SU-DHL-6 (cell line): ENCODE data around the gene COX4I1.

Experiments used
- H2AFZ ChIP-seq: fragments of 200-600 bp; sonication (generic); 2 replicates; pipeline ENCODE4 v1.6.1; 2014; ENCODE audit warnings: low read depth, mild to moderate bottlenecking, moderate library complexity, mixed read lengths, antibody characterized with exemption, low read length; ENCODE audit not compliant: severe bottlenecking
- H3F3A ChIP-seq: fragments of 200-600 bp; shearing (Covaris generic); 2 replicates; pipeline ENCODE4 v1.6.0; 2016; ENCODE audit warnings: antibody characterized with exemption, mild to moderate bottlenecking; ENCODE audit not compliant: insufficient read depth
- H3K27ac ChIP-seq: fragments of 200-600 bp; sonication (generic); 2 replicates; pipeline ENCODE4 v1.5.1; 2016; ENCODE audit warnings: low read depth, mild to moderate bottlenecking, low read length, moderate library complexity, mixed read lengths
- H3K27me3 ChIP-seq: fragments of 200-600 bp; sonication (generic), shearing (Covaris generic); 2 replicates; pipeline ENCODE4 v1.6.0; 2014; ENCODE audit warnings: mild to moderate bottlenecking, low read length
- H3K36me3 ChIP-seq: fragments of 200-600 bp; sonication (generic); 2 replicates; pipeline ENCODE4 v1.6.1; 2014; ENCODE audit warnings: mild to moderate bottlenecking, low read length, mixed read lengths
- H3K4me2 ChIP-seq: fragments of 300-600, 200-600 bp; shearing (Covaris generic), sonication (generic); 2 replicates; pipeline ENCODE4 v1.6.0; 2014; ENCODE audit warnings: low read length, low read depth, mild to moderate bottlenecking; ENCODE audit not compliant: poor library complexity, severe bottlenecking
- H3K4me3 ChIP-seq: fragments of 200-600 bp; sonication (generic); 2 replicates; pipeline ENCODE4 v1.5.1; 2014; ENCODE audit warnings: antibody characterized with exemption, low read length, mild to moderate bottlenecking, mixed read lengths; ENCODE audit not compliant: insufficient read depth, poor library complexity, severe bottlenecking
- H3K79me2 ChIP-seq: fragments of 200-600 bp; sonication (generic); 2 replicates; pipeline ENCODE4 v1.6.1; 2014; ENCODE audit warnings: mild to moderate bottlenecking, low read length, moderate library complexity; ENCODE audit not compliant: insufficient read depth
- H3K9ac ChIP-seq: fragments of 200-600 bp; sonication (generic); 2 replicates; pipeline ENCODE4 v1.7.0; 2014; ENCODE audit warnings: mild to moderate bottlenecking, low read length
- H3K9me2 ChIP-seq: fragments of 200-600 bp; sonication (generic); replicated peaks from 2 replicates; pipeline ENCODE4 v1.6.1; 2014; ENCODE audit warnings: low read length; ENCODE audit not compliant: insufficient read depth
- H3K9me3 ChIP-seq: fragments of 200-600 bp; sonication (generic); 2 replicates; pipeline ENCODE4 v1.6.1; 2014; ENCODE audit warnings: low read length, mixed read lengths; ENCODE audit not compliant: insufficient read depth
- H4K20me1 ChIP-seq: fragments of 200-600 bp; sonication (generic); 2 replicates; pipeline ENCODE4 v1.6.1; 2014; ENCODE audit warnings: low read depth, mild to moderate bottlenecking, antibody characterized with exemption, low read length, moderate library complexity, mixed read lengths
- CTCF ChIP-seq: fragments of 200-600 bp; sonication (generic); IDR thresholded peaks from one replicate; pipeline ENCODE4 v1.5.1; 2017; ENCODE audit warnings: antibody characterized with exemption, mild to moderate bottlenecking, low read length, moderate library complexity; ENCODE audit not compliant: insufficient read depth, poor library complexity, severe bottlenecking
- EZH2phosphoT487 ChIP-seq: fragments of 200-600 bp; sonication (generic), shearing (Covaris generic); conservative IDR thresholded peaks from 2 replicates; pipeline ENCODE4 v1.6.1; 2018; ENCODE audit warnings: mild to moderate bottlenecking, antibody characterized with exemption, low read length, moderate library complexity, mixed read lengths

The COX4I1 gene

DNA sequence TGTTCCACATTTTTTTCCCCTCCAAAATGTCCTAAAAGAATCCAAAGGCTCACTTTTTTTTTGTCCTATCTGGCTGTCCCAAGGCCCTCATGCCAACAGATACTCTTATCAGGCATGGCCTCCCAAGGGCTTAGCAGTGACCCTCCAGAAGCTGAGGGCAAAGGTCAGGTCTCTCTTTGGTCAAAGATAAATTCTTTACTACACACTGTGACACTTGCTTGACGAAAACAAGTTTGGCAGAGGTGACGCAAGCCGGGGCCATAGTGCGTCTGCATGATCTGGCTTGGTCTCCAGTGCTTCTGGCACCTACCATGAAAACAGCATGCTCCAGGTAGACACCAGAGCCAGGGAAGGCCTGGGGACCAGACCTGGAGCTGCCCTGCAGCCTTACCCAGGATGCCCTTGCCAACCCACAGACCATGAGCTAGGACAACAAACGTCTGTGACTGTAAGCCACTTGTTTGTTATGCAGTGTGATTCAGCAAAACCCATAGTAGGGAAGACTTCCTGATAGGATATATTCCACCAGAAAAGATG lies 50.9 kb downstream of the COX4I1 start:
- Histone ChIP-seq H4K20me1 (no peaks in the 10 kb centered on the region), H3K9me3 (no peaks in the 10 kb centered on the region), H3K27ac (no peak overlapping the region), H3K4me3 (no peak overlapping the region), H3K9ac (no peak overlapping the region), H3K9me2 (no peaks in the 10 kb centered on the region), H3K79me2 (no peaks in the 10 kb centered on the region), H3K4me2 (no peak overlapping the region), H3K27me3 (no peaks in the 10 kb centered on the region), H2AFZ (no peak overlapping the region), H3K36me3 (no peaks in the 10 kb centered on the region), H3F3A (no peaks in the 10 kb centered on the region)
- TF ChIP-seq CTCF, result no peak
- TF ChIP-seq EZH2phosphoT487, result no peak

DNA sequence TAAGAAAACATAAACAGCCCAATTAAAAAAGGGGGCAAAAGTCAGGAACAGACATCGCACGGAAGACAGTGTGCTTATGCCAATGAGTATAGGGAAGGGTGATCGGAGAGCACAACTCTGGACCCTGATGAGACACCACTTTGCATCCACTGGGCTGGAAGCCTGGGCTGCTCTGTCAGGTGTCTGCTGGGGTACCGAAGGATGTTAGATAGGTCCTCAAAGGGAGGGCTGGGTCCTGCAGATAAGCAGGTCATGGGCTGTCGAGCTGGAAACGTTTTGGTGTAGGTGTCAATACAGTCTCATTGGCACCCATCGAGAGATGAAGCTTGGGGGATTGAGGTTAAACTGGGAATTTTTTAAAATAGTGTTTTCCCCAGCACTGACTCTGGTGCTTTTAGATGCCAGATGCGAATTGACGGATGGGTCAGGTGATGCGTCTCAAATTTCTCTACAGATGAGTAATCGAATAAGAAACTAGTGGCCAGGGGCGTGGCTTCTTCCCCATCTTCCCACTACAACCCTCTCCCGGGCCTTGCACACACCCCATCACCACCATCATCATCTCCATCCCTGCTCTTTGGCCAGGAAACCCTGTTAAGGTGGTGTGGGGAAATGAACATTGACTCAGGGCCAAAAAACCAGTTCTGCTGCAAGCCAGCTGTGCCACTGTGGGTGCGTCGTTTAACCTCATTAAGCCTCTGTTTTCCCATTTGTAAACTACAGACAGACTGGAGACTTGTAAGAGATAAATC lies 51.7 kb downstream of the COX4I1 start:
- no peaks in the 10 kb centered on the region for H3K9me3 ChIP-seq
- no peak overlapping the region for H3K9ac ChIP-seq
- H3K4me2 ChIP-seq, result no peak overlapping the region
- H3F3A ChIP-seq, result no peaks in the 10 kb centered on the region
- H3K4me3 ChIP-seq, result no peak overlapping the region
- H3K27ac ChIP-seq, result no peak overlapping the region
- no peaks in the 10 kb centered on the region for H3K79me2 ChIP-seq
- no peak overlapping the region for H2AFZ ChIP-seq
- TF ChIP-seq CTCF, result no peak
- no peak for TF ChIP-seq EZH2phosphoT487
- no peaks in the 10 kb centered on the region for H3K36me3 ChIP-seq
- no peaks in the 10 kb centered on the region for H4K20me1 ChIP-seq
- no peaks in the 10 kb centered on the region for H3K9me2 ChIP-seq
- H3K27me3 ChIP-seq, result no peaks in the 10 kb centered on the region

- Histone ChIP-seq H4K20me1 (no peaks in the 10 kb centered on the region), H3K9me2 (no peaks in the 10 kb centered on the region), H3F3A (no peaks in the 10 kb centered on the region), H3K9ac (no peak overlapping the region), H3K4me3 (no peak overlapping the region), H2AFZ (no peak overlapping the region), H3K27me3 (no peaks in the 10 kb centered on the region), H3K9me3 (no peaks in the 10 kb centered on the region), H3K36me3 (no peaks in the 10 kb centered on the region), H3K4me2 (no peak overlapping the region), H3K27ac (no peak overlapping the region), H3K79me2 (no peaks in the 10 kb centered on the region)
- TF ChIP-seq CTCF, result no peak
- TF ChIP-seq EZH2phosphoT487, result no peak
These were observed 54.4 kb downstream of the COX4I1 start for GRCh38 chr16:85853547-85854545.
